ENCODE results near the gene DIRAS3. TPM values are rescaled to one million over a fixed set of nuclear protein-coding genes. Genes with fewer than 3 reads are reported as not detected.
A peak's percentile ranks its signal among the peaks of the same experiment; 100 is the strongest.

Gene DIRAS3
- total RNA-seq, 4 donors from 2014 or later, result 1.5 to 3.3 (median 1.9) TPM

DNA sequence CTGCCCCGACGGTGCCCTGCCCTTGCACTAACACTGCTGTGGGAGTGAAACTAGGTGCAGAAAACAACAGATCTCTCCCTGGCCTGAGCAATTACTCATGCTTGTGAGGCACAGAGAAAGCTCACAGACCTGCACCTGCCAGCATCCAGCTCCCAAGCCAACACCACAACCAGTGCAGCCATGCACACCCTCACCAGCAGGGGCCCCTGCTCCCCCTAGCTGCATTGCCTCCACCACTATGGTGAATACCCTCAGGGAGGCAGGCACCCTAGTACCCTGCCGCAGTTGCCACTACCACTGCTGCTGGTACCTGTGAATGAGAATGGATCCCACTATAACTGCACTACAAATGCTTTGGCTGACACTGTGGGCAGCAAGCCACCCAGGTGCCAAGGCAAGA is 7.1 kb upstream of the DIRAS3 start:
- intact Hi-C loops (cut with DNase I), result loop anchor here (10.0 kb wide), 1 partner anchor 293 kb away; no protein-coding TSS in a partner anchor
- 95% methylated on average over 3 of the region's 3 CpGs for WGBS

GRCh38 chr1:68057050-68057449 is 6.6 kb upstream of the DIRAS3 start:
- Histone ChIP-seq H3K27ac (replicated peaks in 1 of 4) (no peak overlapping the region), H3K4me1 (no peaks in the 10 kb centered on the region), H3K27me3 (no peaks in the 10 kb centered on the region), H3K9me3 (peaks cover 0 to 2% (median 0%) of the 10 kb centered on the region in 4 donors), H3K4me3 (no peak overlapping the region), H3K36me3 (no peaks in the 10 kb centered on the region)
- no peak for DNase-seq (ENCODE audit: extremely low spot score)
- TF ChIP-seq CTCF (IDR thresholded peaks at IDR 0.05), result no peak
- no peak for TF ChIP-seq POLR2AphosphoS5 (IDR thresholded peaks at IDR 0.05)
- TF ChIP-seq EP300 (IDR thresholded peaks at IDR 0.05), result no peak
- no peak for TF ChIP-seq POLR2A (IDR thresholded peaks at IDR 0.05; ENCODE audit: low read depth)
- 94% methylated on average over 3 of the region's 3 CpGs for WGBS
- intact Hi-C loops (cut with DNase I), result loop anchor here (10.0 kb wide), 1 partner anchor 292 kb away; no protein-coding TSS in a partner anchor

More for the DNA sequence above, 7.1 kb upstream of the DIRAS3 start:
- no peaks in the 10 kb centered on the region for H3K4me1 ChIP-seq
- H3K27ac ChIP-seq (replicated peaks in 1 of 4), result no peak overlapping the region
- no peaks in the 10 kb centered on the region for H3K36me3 ChIP-seq
- H3K4me3 ChIP-seq, result no peak overlapping the region
- DNase-seq (ENCODE audit: extremely low spot score), result no peak
- H3K9me3 ChIP-seq, result peaks cover 0 to 2% (median 0%) of the 10 kb centered on the region in 4 donors
- no peaks in the 10 kb centered on the region for H3K27me3 ChIP-seq
- TF ChIP-seq POLR2A (IDR thresholded peaks at IDR 0.05; ENCODE audit: low read depth) (no peak), POLR2AphosphoS5 (IDR thresholded peaks at IDR 0.05) (no peak), CTCF (IDR thresholded peaks at IDR 0.05) (no peak), EP300 (IDR thresholded peaks at IDR 0.05) (no peak)

DNA sequence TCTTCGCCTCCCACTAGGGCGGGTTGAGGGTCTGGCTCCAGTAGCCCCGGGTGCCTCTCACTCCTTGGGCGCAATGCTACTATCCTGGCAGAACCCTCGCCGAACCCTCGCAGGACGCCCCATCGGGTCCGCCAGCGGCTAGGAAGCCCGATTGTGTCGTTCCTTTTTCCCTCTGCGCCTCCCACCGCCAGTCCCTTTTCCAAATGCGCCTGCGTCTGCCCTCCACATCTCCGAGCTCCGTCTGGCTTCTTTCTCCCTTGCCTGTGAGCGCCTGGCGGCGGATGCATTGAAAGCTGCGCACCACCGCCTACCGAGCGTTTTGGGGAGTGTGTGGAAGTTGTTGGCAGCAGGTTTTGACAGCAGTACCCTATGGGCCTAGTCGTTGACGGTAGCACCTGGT is 1.0 kb upstream of the DIRAS3 start:
- H3K4me1 ChIP-seq, result peaks cover 0 to 9% (median 3%) of the 10 kb centered on the region in 4 donors
- H3K27ac ChIP-seq (replicated peaks in 1 of 4), result no peak overlapping the region
- H3K27me3 ChIP-seq, result no peaks in the 10 kb centered on the region
- TF ChIP-seq EP300 (IDR thresholded peaks at IDR 0.05) (no peak), CTCF (IDR thresholded peaks at IDR 0.05) (peak in 1 of 3 experiments; percentile 24)
- no peak for DNase-seq (ENCODE audit: extremely low spot score)
- 47% methylated on average over 20 of the region's 28 CpGs for WGBS
- intact Hi-C loops (cut with DNase I), result loop anchor here (10.0 kb wide), 1 partner anchor 287 kb away; no protein-coding TSS in a partner anchor
- H3K36me3 ChIP-seq, result peaks cover 0 to 8% (median 4%) of the 10 kb centered on the region in 4 donors
- peak overlapping the region; percentile 42 to 57 (median 48) for H3K4me3 ChIP-seq
- H3K9me3 ChIP-seq, result no peaks in the 10 kb centered on the region

DNA sequence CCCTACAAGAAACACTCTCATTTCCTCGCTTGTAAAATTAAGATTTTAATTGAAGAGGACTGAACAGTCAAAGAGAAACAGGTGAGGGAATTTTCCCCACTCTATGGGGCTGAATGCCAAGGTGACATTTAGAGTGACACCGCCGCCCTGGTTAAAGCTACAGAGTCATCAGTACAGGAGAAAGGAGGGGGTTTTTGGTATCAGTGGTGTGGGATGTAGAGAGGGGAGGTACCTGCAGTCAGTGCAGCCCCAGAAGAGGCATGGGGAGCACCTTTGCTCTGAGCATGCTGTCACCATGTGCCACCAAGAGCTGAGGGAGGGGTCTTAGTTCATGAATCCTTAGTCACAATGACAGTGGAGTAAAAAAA is 2.8 kb downstream of the DIRAS3 start:
- TF ChIP-seq EP300 (IDR thresholded peaks at IDR 0.05) (no peak), POLR2AphosphoS5 (IDR thresholded peaks at IDR 0.05) (no peak), CTCF (IDR thresholded peaks at IDR 0.05) (no peak), POLR2A (IDR thresholded peaks at IDR 0.05; ENCODE audit: low read depth) (no peak)
- 98% methylated on average over 3 of the region's 3 CpGs for WGBS
- intact Hi-C loops (cut with DNase I), result no loop called here

More for the DNA sequence above, 2.8 kb downstream of the DIRAS3 start:
- no peaks in the 10 kb centered on the region for H3K9me3 ChIP-seq
- no peaks in the 10 kb centered on the region for H3K27me3 ChIP-seq
- H3K4me1 ChIP-seq, result peaks cover 0 to 9% (median 3%) of the 10 kb centered on the region in 4 donors
- DNase-seq (ENCODE audit: extremely low spot score), result no peak
- no peak overlapping the region for H3K4me3 ChIP-seq
- peaks cover 0 to 10% (median 5%) of the 10 kb centered on the region in 4 donors for H3K36me3 ChIP-seq
- H3K27ac ChIP-seq (replicated peaks in 1 of 4), result no peak overlapping the region
